ENCODE results near the gene PTPRT. TPM values are rescaled to one million over a fixed set of nuclear protein-coding genes. Genes with fewer than 3 reads are reported as not detected.

Gene PTPRT
- total RNA-seq, 1 experiment from 2014 or later, result not detected

DNA sequence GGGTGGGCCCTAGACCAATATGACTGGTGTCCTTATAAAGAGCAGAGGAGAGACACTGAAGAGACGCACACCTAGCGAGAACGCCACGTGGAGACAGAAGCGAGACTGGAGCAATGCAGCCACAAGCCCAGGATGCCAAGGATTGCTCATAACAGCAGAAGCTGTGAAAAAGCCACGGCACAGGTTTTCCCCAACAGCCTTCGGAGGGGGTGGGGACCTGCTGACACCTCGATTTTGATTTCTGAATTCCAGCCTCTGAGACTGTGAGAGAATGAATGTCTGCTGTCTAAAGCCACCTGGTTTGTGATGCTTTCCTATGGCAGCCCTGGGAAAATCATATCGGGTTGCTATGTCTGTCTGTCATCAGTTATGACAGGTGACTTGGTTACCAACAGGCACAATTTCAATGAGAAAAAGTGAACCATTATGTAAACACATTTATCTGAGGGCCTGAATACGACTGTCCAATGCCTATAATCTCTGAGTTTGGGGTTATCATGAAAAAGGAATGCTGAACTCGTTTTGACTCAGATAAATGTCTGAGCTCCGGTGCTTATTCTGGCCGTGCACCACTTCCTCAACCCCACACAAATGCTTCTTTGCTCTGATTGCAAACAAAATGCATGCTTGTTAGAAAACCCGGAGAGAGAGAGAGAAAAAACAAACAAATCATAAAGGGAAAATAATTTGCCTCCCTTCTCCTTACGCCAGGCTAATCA lies 769.7 kb downstream of the PTPRT start:
- no TSS peak for BruUV-seq (replicated peaks)
- POLR2A ChIA-PET (ENCODE audit: unreplicated experiment), result no interaction called here
- Histone ChIP-seq H3K9me3 (ENCODE audit: low read length) (peaks cover 30% of the 10 kb centered on the region), H2AFZ (ENCODE audit: low read length) (no peak overlapping the region), H3K9me2 (replicated peaks; ENCODE audit: low read length) (no peaks in the 10 kb centered on the region), H3K27ac (ENCODE audit: low read length) (no peak overlapping the region), H3K79me2 (ENCODE audit: low read length) (no peaks in the 10 kb centered on the region), H3K4me2 (ENCODE audit: low read length) (no peak overlapping the region), H4K20me1 (ENCODE audit: low read length) (no peaks in the 10 kb centered on the region), H3K36me3 (ENCODE audit: low read depth, low read length) (no peaks in the 10 kb centered on the region), H3K4me1 (ENCODE audit: insufficient read depth, low read length) (no peaks in the 10 kb centered on the region), H3K9ac (ENCODE audit: low read length) (no peak overlapping the region), H3F3A (ENCODE audit: low read length, unreplicated experiment) (no peaks in the 10 kb centered on the region), H3K4me3 (ENCODE audit: low read length) (no peak overlapping the region), H3K27me3 (ENCODE audit: low read length) (no peaks in the 10 kb centered on the region)
- DNase-seq, result no peak
- no peak for ATAC-seq
- CTCF ChIA-PET, result no interaction called here
- intact Hi-C loops (cut with micrococcal nuclease), result no loop called here
- TF ChIP-seq EZH2phosphoT487 (IDR thresholded peaks at IDR 0.05; ENCODE audit: borderline replicate concordance, low read length), result no peak
- TF ChIP-seq EZH2 (IDR thresholded peaks at IDR 0.05; ENCODE audit: low read length, unreplicated experiment), result no peak
- TF ChIP-seq, protein P1, sequence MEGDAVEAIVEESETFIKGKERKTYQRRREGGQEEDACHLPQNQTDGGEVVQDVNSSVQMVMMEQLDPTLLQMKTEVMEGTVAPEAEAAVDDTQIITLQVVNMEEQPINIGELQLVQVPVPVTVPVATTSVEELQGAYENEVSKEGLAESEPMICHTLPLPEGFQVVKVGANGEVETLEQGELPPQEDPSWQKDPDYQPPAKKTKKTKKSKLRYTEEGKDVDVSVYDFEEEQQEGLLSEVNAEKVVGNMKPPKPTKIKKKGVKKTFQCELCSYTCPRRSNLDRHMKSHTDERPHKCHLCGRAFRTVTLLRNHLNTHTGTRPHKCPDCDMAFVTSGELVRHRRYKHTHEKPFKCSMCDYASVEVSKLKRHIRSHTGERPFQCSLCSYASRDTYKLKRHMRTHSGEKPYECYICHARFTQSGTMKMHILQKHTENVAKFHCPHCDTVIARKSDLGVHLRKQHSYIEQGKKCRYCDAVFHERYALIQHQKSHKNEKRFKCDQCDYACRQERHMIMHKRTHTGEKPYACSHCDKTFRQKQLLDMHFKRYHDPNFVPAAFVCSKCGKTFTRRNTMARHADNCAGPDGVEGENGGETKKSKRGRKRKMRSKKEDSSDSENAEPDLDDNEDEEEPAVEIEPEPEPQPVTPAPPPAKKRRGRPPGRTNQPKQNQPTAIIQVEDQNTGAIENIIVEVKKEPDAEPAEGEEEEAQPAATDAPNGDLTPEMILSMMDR (conservative IDR thresholded peaks at IDR 0.05; ENCODE audit: low read depth, low read length), result no peak

DNA sequence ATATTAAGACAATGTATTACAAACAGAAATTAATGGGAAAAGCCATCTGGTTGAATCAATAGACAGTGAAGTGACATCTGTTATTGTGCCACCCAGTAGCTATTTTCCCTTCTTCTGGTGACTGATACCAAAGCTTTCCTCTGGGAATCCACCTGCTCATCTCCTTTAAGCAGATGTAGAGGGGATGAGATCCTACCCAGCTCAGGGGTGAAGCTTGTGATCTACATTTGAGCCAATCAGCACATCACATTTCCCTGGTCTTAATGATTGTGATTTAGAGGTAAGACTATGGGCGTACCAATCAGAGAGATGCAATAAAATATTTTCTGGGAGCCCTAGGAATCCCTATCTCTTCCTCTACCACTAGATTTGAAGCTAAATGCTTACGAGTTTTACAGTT lies 782.9 kb downstream of the PTPRT start:
- POLR2A ChIA-PET (ENCODE audit: unreplicated experiment), result no interaction called here
- no peaks in the 10 kb centered on the region for H4K20me1 ChIP-seq (ENCODE audit: low read length)
- H3K36me3 ChIP-seq (ENCODE audit: low read depth, low read length), result no peaks in the 10 kb centered on the region
- H2AFZ ChIP-seq (ENCODE audit: low read length), result no peak overlapping the region
- no peaks in the 10 kb centered on the region for H3K27me3 ChIP-seq (ENCODE audit: low read length)
- no peaks in the 10 kb centered on the region for H3F3A ChIP-seq (ENCODE audit: low read length, unreplicated experiment)
- H3K4me1 ChIP-seq (ENCODE audit: insufficient read depth, low read length), result no peaks in the 10 kb centered on the region
- CTCF ChIA-PET, result no interaction called here
- no peaks in the 10 kb centered on the region for H3K9me2 ChIP-seq (replicated peaks; ENCODE audit: low read length)
- no peak overlapping the region for H3K4me2 ChIP-seq (ENCODE audit: low read length)
- no peak overlapping the region for H3K9ac ChIP-seq (ENCODE audit: low read length)
- TF ChIP-seq EZH2 (IDR thresholded peaks at IDR 0.05; ENCODE audit: low read length, unreplicated experiment) (no peak), EZH2phosphoT487 (IDR thresholded peaks at IDR 0.05; ENCODE audit: borderline replicate concordance, low read length) (no peak)
- TF ChIP-seq, protein P1 (conservative IDR thresholded peaks at IDR 0.05; ENCODE audit: low read depth, low read length), result no peak
- no peak overlapping the region for H3K4me3 ChIP-seq (ENCODE audit: low read length)
- intact Hi-C loops (cut with micrococcal nuclease), result no loop called here
- no peak overlapping the region for H3K27ac ChIP-seq (ENCODE audit: low read length)
- no peak for DNase-seq
- no peaks in the 10 kb centered on the region for H3K79me2 ChIP-seq (ENCODE audit: low read length)
- BruUV-seq (replicated peaks), result no TSS peak
- no peak for ATAC-seq
- H3K9me3 ChIP-seq (ENCODE audit: low read length), result peaks cover 38% of the 10 kb centered on the region

GRCh38 chr20:42402455-42402854 lies 787.3 kb downstream of the PTPRT start:
- H3K36me3 ChIP-seq (ENCODE audit: low read depth, low read length), result no peaks in the 10 kb centered on the region
- no peak overlapping the region for H3K4me2 ChIP-seq (ENCODE audit: low read length)
- no peak overlapping the region for H3K4me3 ChIP-seq (ENCODE audit: low read length)
- ATAC-seq (no peak), DNase-seq (no peak)
- H3F3A ChIP-seq (ENCODE audit: low read length, unreplicated experiment), result no peaks in the 10 kb centered on the region
- no peak overlapping the region for H3K27ac ChIP-seq (ENCODE audit: low read length)
- H3K9ac ChIP-seq (ENCODE audit: low read length), result no peak overlapping the region
- ChIA-PET POLR2A (ENCODE audit: unreplicated experiment) (no interaction called here), CTCF (no interaction called here)
- no peaks in the 10 kb centered on the region for H3K9me2 ChIP-seq (replicated peaks; ENCODE audit: low read length)
- H3K27me3 ChIP-seq (ENCODE audit: low read length), result no peaks in the 10 kb centered on the region
- peaks cover 30% of the 10 kb centered on the region for H3K9me3 ChIP-seq (ENCODE audit: low read length)
- no peaks in the 10 kb centered on the region for H3K4me1 ChIP-seq (ENCODE audit: insufficient read depth, low read length)
- H3K79me2 ChIP-seq (ENCODE audit: low read length), result no peaks in the 10 kb centered on the region
- intact Hi-C loops (cut with micrococcal nuclease), result no loop called here
- TF ChIP-seq EZH2phosphoT487 (IDR thresholded peaks at IDR 0.05; ENCODE audit: borderline replicate concordance, low read length) (no peak), EZH2 (IDR thresholded peaks at IDR 0.05; ENCODE audit: low read length, unreplicated experiment) (no peak)
- TF ChIP-seq, protein P1 (conservative IDR thresholded peaks at IDR 0.05; ENCODE audit: low read depth, low read length), result no peak
- no peaks in the 10 kb centered on the region for H4K20me1 ChIP-seq (ENCODE audit: low read length)
- no TSS peak for BruUV-seq (replicated peaks)
- no peak overlapping the region for H2AFZ ChIP-seq (ENCODE audit: low read length)

Measured in PC-3 (cell line).